GM19452 (cell line): ENCODE measurements around the gene FGF12.

Source experiments
- ATAC-seq: cut with Tn5 transposase; IDR thresholded peaks from one replicate; pipeline ENCODE4 v1.9.1; 2021; ENCODE audit not compliant: unreplicated experiment

The FGF12 gene

GRCh38 chr3:192212335-192212734, 515.0 kb downstream of the FGF12 start:
- ATAC-seq, result no peak

- ATAC-seq, result no peak
Measured at GRCh38 chr3:192207651-192208050, 519.7 kb downstream of the FGF12 start.

- no peak for ATAC-seq
Measured at GRCh38 chr3:192207239-192207638, 520.1 kb downstream of the FGF12 start.

- no peak for ATAC-seq
Measured at GRCh38 chr3:192194085-192194484, 533.3 kb downstream of the FGF12 start.

GRCh38 chr3:192188218-192188835, 539.0 kb downstream of the FGF12 start:
- ATAC-seq, result peak; percentile 93

- no peak for ATAC-seq
Measured at GRCh38 chr3:192187485-192188051, 539.8 kb downstream of the FGF12 start.

- no peak for ATAC-seq
Measured at GRCh38 chr3:192186498-192186897, 540.8 kb downstream of the FGF12 start.

GRCh38 chr3:192186045-192186444, 541.3 kb downstream of the FGF12 start:
- no peak for ATAC-seq

- no peak for ATAC-seq
Measured at GRCh38 chr3:192183109-192183508, 544.2 kb downstream of the FGF12 start.

- ATAC-seq, result no peak
Measured at GRCh38 chr3:192181151-192181550, 546.2 kb downstream of the FGF12 start.

- ATAC-seq, result no peak
Measured at GRCh38 chr3:192177383-192177782, 550.0 kb downstream of the FGF12 start.

- ATAC-seq, result no peak
Measured at GRCh38 chr3:192174283-192174682, 553.1 kb downstream of the FGF12 start.

- ATAC-seq, result no peak
Measured at GRCh38 chr3:192171213-192171612, 556.1 kb downstream of the FGF12 start.

GRCh38 chr3:192170659-192171058, 556.7 kb downstream of the FGF12 start:
- no peak for ATAC-seq

GRCh38 chr3:192170031-192170430, 557.3 kb downstream of the FGF12 start:
- no peak for ATAC-seq

- no peak for ATAC-seq
Measured at GRCh38 chr3:192169332-192169915, 557.9 kb downstream of the FGF12 start.

GRCh38 chr3:192168202-192168601, 559.1 kb downstream of the FGF12 start:
- no peak for ATAC-seq

GRCh38 chr3:192165552-192165951, 561.8 kb downstream of the FGF12 start:
- ATAC-seq, result no peak

GRCh38 chr3:192161661-192162060, 565.7 kb downstream of the FGF12 start:
- no peak for ATAC-seq

- no peak for ATAC-seq
Measured at GRCh38 chr3:192156382-192156781, 571.0 kb downstream of the FGF12 start.

- no peak for ATAC-seq
Measured at GRCh38 chr3:192155194-192155593, 572.1 kb downstream of the FGF12 start.

GRCh38 chr3:192133271-192133670, 594.1 kb downstream of the FGF12 start:
- ATAC-seq, result no peak
